Skeletal muscle satellite cell (primary cell): ENCODE data around the gene ACADS.

Experiments
- H3K27me3 ChIP-seq: 2 replicates; pipeline ENCODE4 v1.7.0; 2013; ENCODE audit warnings: low read length; ENCODE audit not compliant: control insufficient read depth, insufficient read depth
- H3K36me3 ChIP-seq: 2 replicates; pipeline ENCODE4 v1.7.0; 2013; ENCODE audit warnings: mild to moderate bottlenecking, control low read depth, low read length; ENCODE audit not compliant: insufficient read depth
- H3K4me1 ChIP-seq: 2 replicates; pipeline ENCODE4 v1.7.0; 2013; ENCODE audit warnings: low read length; ENCODE audit not compliant: control insufficient read depth, insufficient read depth
- H3K4me2 ChIP-seq: 2 replicates; pipeline ENCODE4 v1.7.0; 2013; ENCODE audit warnings: mild to moderate bottlenecking, low read length
- H3K4me3 ChIP-seq: 2 replicates; pipeline ENCODE4 v1.7.0; 2013; ENCODE audit warnings: low read length
- H3K9ac ChIP-seq: 2 replicates; pipeline ENCODE4 v1.7.0; 2013; ENCODE audit warnings: mild to moderate bottlenecking, low read depth, low read length, moderate library complexity
- H3K9me3 ChIP-seq: replicated peaks from 2 replicates; pipeline ENCODE4 v1.7.0; 2013; ENCODE audit warnings: mild to moderate bottlenecking, control low read depth, low read length

ACADS gene

GRCh38 chr12:120760349-120761254 lies 35.0 kb downstream of the ACADS start:
- peaks cover 37% of the 10 kb centered on the region for H3K36me3 ChIP-seq
- H3K27me3 ChIP-seq, result no peaks in the 10 kb centered on the region
- H3K4me3 ChIP-seq, result no peak overlapping the region
- H3K9ac ChIP-seq, result no peak overlapping the region
- H3K9me3 ChIP-seq, result no peaks in the 10 kb centered on the region
- no peaks in the 10 kb centered on the region for H3K4me1 ChIP-seq
- H3K4me2 ChIP-seq, result no peak overlapping the region

GRCh38 chr12:120761519-120761934 lies 35.9 kb downstream of the ACADS start:
- Histone ChIP-seq H3K4me1 (no peaks in the 10 kb centered on the region), H3K27me3 (no peaks in the 10 kb centered on the region), H3K4me3 (no peak overlapping the region), H3K9ac (no peak overlapping the region), H3K36me3 (peaks cover 47% of the 10 kb centered on the region), H3K4me2 (no peak overlapping the region), H3K9me3 (no peaks in the 10 kb centered on the region)

GRCh38 chr12:120762086-120762485 lies 36.5 kb downstream of the ACADS start:
- Histone ChIP-seq H3K36me3 (peaks cover 52% of the 10 kb centered on the region), H3K4me2 (no peak overlapping the region), H3K9ac (no peak overlapping the region), H3K4me3 (no peak overlapping the region), H3K27me3 (no peaks in the 10 kb centered on the region), H3K4me1 (no peaks in the 10 kb centered on the region), H3K9me3 (no peaks in the 10 kb centered on the region)

GRCh38 chr12:120763250-120763649 lies 37.6 kb downstream of the ACADS start:
- Histone ChIP-seq H3K9ac (no peak overlapping the region), H3K27me3 (no peaks in the 10 kb centered on the region), H3K9me3 (no peaks in the 10 kb centered on the region), H3K36me3 (peaks cover 60% of the 10 kb centered on the region), H3K4me1 (no peaks in the 10 kb centered on the region), H3K4me2 (no peak overlapping the region), H3K4me3 (no peak overlapping the region)

- Histone ChIP-seq H3K4me2 (no peak overlapping the region), H3K4me1 (no peaks in the 10 kb centered on the region), H3K9ac (no peak overlapping the region), H3K4me3 (no peak overlapping the region), H3K36me3 (peaks cover 63% of the 10 kb centered on the region), H3K9me3 (no peaks in the 10 kb centered on the region), H3K27me3 (no peaks in the 10 kb centered on the region)
Observed at GRCh38 chr12:120764816-120765215, 39.2 kb downstream of the ACADS start.

- H3K27me3 ChIP-seq, result no peaks in the 10 kb centered on the region
- H3K9ac ChIP-seq, result no peak overlapping the region
- no peaks in the 10 kb centered on the region for H3K4me1 ChIP-seq
- no peak overlapping the region for H3K4me3 ChIP-seq
- no peaks in the 10 kb centered on the region for H3K9me3 ChIP-seq
- peaks cover 48% of the 10 kb centered on the region for H3K36me3 ChIP-seq
- H3K4me2 ChIP-seq, result no peak overlapping the region
Observed at GRCh38 chr12:120766566-120766965, 40.9 kb downstream of the ACADS start.

GRCh38 chr12:120767071-120768024 lies 41.7 kb downstream of the ACADS start:
- H3K9ac ChIP-seq, result no peak overlapping the region
- H3K4me3 ChIP-seq, result no peak overlapping the region
- H3K4me2 ChIP-seq, result no peak overlapping the region
- peaks cover 43% of the 10 kb centered on the region for H3K36me3 ChIP-seq
- no peaks in the 10 kb centered on the region for H3K9me3 ChIP-seq
- H3K27me3 ChIP-seq, result no peaks in the 10 kb centered on the region
- H3K4me1 ChIP-seq, result no peaks in the 10 kb centered on the region

- Histone ChIP-seq H3K9me3 (no peaks in the 10 kb centered on the region), H3K9ac (no peak overlapping the region), H3K27me3 (no peaks in the 10 kb centered on the region), H3K4me3 (no peak overlapping the region), H3K36me3 (peaks cover 26% of the 10 kb centered on the region), H3K4me2 (no peak overlapping the region), H3K4me1 (no peaks in the 10 kb centered on the region)
Observed at GRCh38 chr12:120771097-120771496, 45.5 kb downstream of the ACADS start.

- H3K4me2 ChIP-seq, result no peak overlapping the region
- no peaks in the 10 kb centered on the region for H3K4me1 ChIP-seq
- H3K4me3 ChIP-seq, result no peak overlapping the region
- H3K9me3 ChIP-seq, result no peaks in the 10 kb centered on the region
- peaks cover 5% of the 10 kb centered on the region for H3K36me3 ChIP-seq
- no peak overlapping the region for H3K9ac ChIP-seq
- no peaks in the 10 kb centered on the region for H3K27me3 ChIP-seq
Observed at GRCh38 chr12:120774169-120774916, 48.7 kb downstream of the ACADS start.

- H3K4me2 ChIP-seq, result no peak overlapping the region
- no peak overlapping the region for H3K9ac ChIP-seq
- no peaks in the 10 kb centered on the region for H3K4me1 ChIP-seq
- H3K9me3 ChIP-seq, result no peaks in the 10 kb centered on the region
- H3K4me3 ChIP-seq, result no peak overlapping the region
- no peaks in the 10 kb centered on the region for H3K27me3 ChIP-seq
- H3K36me3 ChIP-seq, result peaks cover 5% of the 10 kb centered on the region
Observed at GRCh38 chr12:120775862-120776552, 50.4 kb downstream of the ACADS start.
